NCI-H82 treated with DMSO at 0.1 percent for 48 hours (cell line): ENCODE data around the gene CCDC182.
A peak's percentile ranks its signal among the peaks of the same experiment; 100 is the strongest.

Experiments used
- DNase-seq: peaks from one replicate; lab custom pipeline; 2025; ENCODE audit not compliant: unreplicated experiment; lab: John Stamatoyannopoulos, UW

The CCDC182 gene

GRCh38 chr17:57758654-57759053, 13.6 kb upstream of the CCDC182 start:
- DNase-seq = no peak

GRCh38 chr17:57757735-57758134, 12.6 kb upstream of the CCDC182 start:
- DNase-seq = no peak

- DNase-seq = peak; percentile 61
These were observed 11.9 kb upstream of the CCDC182 start for GRCh38 chr17:57756951-57757350.

GRCh38 chr17:57755480-57756070, 10.5 kb upstream of the CCDC182 start:
- no peak for DNase-seq

GRCh38 chr17:57752031-57752905, 7.2 kb upstream of the CCDC182 start:
- DNase-seq = no peak

- DNase-seq = no peak
These were observed 6.4 kb upstream of the CCDC182 start for GRCh38 chr17:57751348-57751971.

- DNase-seq = no peak
These were observed 5.8 kb upstream of the CCDC182 start for GRCh38 chr17:57750895-57751294.

GRCh38 chr17:57750109-57750871, 5.2 kb upstream of the CCDC182 start:
- no peak for DNase-seq

- DNase-seq = no peak
These were observed 4.6 kb upstream of the CCDC182 start for GRCh38 chr17:57749701-57750100.

- peak; percentile 47 for DNase-seq
These were observed 2.3 kb upstream of the CCDC182 start for GRCh38 chr17:57747221-57748017.

GRCh38 chr17:57746221-57746620, 1.1 kb upstream of the CCDC182 start:
- DNase-seq = peak; percentile 99

- no peak for DNase-seq
These were observed 616 bp downstream of the CCDC182 start for GRCh38 chr17:57744195-57745170.

- no peak for DNase-seq
These were observed 4.9 kb downstream of the CCDC182 start for GRCh38 chr17:57740235-57740528.

GRCh38 chr17:57739402-57740234, 5.5 kb downstream of the CCDC182 start:
- DNase-seq = peak; percentile 96

GRCh38 chr17:57737450-57737849, 7.6 kb downstream of the CCDC182 start:
- DNase-seq = no peak

GRCh38 chr17:57735707-57736106, 9.4 kb downstream of the CCDC182 start:
- peak; percentile 62 for DNase-seq

GRCh38 chr17:57735230-57735629, 9.9 kb downstream of the CCDC182 start:
- no peak for DNase-seq

GRCh38 chr17:57733085-57733484, 12.0 kb downstream of the CCDC182 start:
- no peak for DNase-seq

- no peak for DNase-seq
These were observed 13.0 kb downstream of the CCDC182 start for GRCh38 chr17:57732062-57732461.
